HG03280 (cell line): ENCODE measurements around the gene EPS8L1.
A peak's percentile ranks its signal among the peaks of the same experiment; 100 is the strongest.
"Not testable (repeated sequence)": the region's sequence is repeated elsewhere in the genome, so short reads cannot be mapped to it uniquely, and the experiment has no call there.

Experiments used
- ATAC-seq: cut with Tn5 transposase; IDR thresholded peaks from one replicate; pipeline ENCODE4 v1.9.1; 2021; ENCODE audit warnings: mild to moderate bottlenecking, moderate library complexity; ENCODE audit not compliant: unreplicated experiment

Gene EPS8L1

DNA sequence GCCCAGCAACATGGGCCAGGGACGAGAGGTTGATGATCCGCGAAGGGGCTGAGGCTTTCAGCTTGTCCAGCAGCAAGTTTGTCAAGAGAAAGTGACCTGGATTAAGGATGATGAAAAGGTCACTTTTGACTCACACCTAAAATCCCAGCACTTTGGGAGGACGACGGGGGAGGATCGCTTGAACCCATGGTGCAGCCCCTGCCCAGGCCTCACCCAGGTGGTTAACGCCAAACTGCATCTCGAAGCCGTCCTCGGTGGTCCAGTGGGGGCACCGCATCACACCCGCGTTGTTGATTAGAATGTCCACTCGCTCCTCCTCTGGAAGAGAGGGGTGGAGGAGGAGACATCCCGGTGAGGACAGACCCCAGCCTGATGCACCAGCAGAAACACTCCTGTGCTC lies 27.2 kb upstream of the EPS8L1 start:
- ATAC-seq, result no peak

DNA sequence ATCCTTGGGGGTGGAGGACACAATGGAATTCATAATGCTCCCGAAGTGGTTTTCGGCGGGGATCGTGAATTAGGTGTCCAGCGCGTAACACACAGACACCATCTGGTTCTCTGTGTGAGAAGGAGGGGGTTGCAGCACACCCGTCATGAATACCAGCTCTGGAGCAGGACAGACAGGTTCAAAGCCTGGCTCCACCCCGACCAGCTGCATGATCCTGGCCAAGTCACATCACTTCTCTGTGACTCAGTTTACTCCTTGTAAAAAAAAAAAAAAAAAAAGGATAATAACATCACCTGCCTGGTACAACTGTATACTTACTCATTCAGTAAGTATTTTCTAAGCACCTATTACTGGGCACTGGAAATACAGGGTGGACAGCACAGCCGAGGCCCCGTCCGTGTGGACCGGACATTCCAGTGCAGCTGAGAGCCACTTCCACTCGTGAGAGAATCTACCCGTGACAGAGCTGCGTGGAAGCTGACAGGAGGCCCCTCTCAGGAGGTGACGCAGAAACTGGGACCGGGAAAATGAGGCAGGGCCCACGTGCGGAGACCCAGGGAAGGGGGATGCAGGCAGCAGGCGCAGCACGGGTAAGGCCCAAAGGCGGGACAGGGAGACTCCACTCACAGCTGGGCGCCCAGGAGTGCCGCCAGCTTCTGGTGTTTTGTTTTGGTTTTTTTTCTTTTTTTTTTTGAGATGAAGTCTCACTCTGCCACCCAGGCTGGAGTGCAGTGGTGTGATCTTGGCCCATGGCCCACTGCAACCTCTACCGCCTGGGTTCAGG lies 24.7 kb upstream of the EPS8L1 start:
- ATAC-seq, result no peak

DNA sequence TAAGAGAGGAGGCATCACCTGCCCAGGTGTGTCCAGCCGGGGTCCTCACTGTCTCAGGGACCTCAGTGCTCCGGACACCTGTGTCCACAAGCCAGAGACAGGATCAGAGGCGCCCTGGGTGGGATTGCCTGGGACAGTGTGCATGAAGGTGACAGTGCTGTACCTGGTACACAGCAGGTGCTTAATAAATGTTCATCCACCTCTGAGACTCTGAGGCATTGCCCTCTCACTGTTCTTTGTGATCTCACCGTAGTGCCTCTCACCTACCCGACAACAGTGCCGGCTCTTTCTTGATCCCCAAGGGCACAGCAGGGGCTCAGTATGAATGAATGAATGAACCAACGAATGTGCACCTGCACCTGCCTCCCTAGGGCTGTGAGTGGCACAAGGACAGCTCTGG lies 21.9 kb upstream of the EPS8L1 start:
- ATAC-seq, result no peak

DNA sequence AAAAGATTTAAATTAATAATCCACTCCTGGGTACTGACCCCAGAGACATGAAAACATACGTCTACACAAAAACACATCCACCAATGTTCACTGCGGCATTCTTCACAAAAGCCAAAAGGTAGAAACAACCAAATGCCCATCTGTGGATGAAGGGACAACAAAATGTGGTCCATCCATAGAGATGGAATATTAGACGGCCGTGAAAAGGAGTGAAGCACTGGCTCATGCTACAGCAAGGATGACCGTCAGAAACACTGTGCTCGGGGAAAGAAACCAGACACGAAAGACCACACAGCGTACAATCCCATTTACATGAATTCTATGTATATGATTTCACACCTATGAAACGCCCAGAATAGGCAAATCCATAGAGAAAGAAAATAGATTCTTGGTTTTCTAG lies 18.8 kb upstream of the EPS8L1 start:
- ATAC-seq, result no peak

DNA sequence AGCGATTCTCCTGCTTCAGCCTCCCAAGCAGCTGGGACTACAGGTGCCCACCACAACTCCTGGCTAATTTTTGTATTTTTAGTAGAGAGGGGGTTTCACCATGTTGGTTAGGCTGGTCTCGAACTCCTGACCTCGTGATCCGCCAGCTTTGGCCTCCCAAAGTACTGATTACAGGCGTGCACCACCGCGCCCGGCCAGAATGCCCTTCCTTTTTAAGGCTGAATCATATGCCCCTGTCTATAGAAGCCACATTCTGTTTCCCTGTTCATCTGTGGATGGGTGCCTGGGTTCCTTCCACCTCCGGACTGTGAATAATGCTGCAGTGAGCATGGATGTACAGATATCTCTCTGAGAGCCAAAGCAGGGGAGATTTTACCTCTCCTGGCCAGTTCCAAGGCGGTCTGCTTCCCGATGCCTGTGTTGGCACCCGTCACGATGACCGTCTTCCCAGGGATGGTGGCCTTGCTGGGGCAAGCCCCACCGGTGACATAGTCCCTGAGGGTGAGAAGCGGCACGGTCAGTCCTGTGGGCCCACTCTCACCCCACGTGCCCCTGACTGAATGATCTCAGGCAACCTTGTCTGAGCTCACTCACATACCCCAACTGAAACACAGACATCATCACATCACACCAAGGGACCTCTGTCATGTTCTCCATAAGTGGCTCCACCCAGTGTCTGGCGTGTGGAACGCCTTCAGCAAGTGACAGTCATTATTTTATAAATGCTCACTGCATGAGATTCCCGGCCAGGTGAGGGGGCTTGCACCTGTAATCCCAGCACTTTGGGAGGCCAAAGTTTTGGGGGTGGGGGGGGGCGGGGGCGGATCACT lies 16.7 kb upstream of the EPS8L1 start:
- ATAC-seq, result no peak

DNA sequence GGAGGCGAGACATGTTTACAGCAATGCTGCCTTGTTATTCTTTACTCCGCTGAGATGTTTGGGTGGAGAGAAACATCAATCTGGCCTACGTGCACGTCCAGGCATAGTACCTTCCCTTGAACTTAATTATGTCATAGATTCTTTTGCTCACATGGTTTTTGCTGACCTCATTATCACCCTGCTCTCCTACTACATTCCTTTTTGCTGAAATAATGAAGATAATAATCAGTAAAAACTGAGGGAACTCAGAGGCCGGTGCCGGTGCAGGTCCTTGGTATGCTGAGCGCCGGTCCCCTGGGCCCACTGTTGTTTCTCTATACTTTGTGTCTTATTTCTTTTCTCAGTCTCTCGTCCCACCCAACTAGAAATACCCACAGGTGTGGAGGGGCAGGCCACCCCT lies 15.4 kb upstream of the EPS8L1 start:
- ATAC-seq, result not testable (repeated sequence)

DNA sequence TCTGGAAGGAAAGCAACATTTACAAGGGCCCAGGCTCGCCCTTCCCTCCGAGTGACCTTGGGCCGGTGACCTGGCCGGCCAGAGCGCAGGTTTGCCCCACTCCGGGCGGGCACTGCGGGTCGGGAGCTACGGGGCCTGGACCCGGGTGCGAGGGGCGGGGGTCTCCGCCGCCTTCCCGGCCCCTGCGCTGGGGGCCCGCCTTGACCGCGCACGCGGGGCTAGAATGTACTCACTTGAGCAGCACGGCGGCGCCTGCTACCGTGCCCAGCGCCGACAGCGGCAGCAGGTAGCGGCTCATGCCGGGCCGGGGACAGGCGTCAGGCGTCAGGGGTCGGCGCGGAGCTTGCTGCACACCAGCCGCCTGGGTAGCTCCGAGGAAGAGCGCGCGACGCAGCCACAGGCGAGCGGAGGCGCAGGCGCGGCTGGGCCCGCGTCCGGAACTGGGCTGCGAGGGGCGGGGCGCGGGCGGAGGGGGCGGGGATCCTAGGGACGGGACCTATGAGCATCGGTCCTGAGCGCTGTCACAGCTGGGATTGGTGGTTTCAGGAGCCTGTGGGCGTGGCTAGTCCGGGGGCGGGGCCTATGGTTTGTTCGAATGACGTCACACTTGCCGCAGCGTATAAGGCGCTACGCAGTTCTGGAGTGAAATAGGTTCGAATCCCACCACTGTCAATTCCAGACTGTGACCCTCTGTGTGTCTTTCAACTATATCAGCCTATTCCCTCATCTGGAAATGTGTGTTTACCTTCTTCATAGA lies 12.8 kb upstream of the EPS8L1 start, which contains the start of gene RDH13:
TSS of gene RDH13 (minus strand) at position 414 of the 757 bp plus-strand sequence. CDS start at position 298, 116 bp downstream.
- ATAC-seq, result peak; percentile 92

DNA sequence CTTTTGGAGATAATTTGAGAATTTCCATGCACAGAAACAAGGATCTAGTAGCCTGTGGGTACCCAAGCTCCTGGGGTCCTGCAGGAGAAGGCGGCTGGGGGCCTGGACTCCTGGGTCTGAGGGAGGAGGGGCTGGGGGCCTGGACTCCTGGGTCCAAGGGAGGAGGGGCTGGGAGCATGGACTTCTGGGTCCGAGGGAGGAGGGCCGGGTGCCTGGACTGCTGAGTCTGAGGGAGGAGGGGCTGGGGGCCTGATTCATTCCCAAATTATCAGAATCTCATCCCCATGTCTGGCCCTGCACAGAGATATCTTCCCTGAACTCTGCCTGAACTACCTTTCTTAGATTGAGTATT lies 12.2 kb upstream of the EPS8L1 start:
- no peak for ATAC-seq

DNA sequence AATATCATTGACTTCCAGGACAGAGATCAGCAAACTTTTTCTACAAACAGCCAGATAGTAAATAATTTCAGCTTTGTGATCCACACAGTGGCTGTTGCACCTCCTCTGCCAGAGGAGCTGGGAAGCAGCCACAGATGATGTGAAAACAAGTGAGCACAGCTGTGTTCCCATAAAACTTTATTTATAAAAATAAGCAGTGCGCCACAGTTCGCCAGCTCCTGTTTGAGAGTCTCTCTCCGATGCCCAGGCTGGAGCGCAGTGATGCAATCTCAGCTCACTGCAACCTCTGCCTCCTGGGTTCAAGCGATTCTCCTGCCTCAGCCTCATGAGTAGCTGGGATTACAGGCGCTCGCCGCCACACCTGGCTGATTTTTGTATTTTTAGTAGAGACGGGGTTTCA lies 10.2 kb upstream of the EPS8L1 start:
- not testable (repeated sequence) for ATAC-seq

DNA sequence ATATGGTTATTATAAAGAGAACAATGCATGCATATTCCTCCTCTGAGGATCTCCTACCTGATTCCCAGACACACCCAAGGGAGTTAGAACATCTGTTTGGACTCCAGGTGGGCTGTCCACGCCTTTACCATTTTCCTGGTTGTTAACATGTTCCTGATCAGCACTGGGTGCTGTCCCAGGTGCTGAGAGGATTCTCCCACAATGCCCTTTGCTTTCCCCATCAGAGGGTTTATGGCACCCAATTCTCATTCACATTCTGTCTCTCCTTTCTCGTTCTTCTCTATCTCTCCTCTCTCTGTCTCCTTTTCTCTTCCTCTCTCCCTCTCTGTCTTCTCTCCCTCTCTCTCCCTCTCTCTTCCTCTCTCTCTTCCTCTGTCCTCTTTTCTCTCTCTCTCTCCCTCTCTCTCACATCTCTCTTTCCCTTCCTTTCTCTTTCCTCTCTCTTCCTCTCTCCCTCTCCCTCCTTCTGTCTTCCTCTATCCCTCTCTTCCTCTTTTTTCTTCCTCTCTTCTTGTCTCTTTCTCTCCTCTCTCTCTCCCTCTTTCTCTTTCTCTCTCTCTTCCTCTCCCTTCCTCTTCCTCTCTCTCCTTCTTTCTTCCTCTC lies 9.5 kb upstream of the EPS8L1 start:
- ATAC-seq, result no peak

DNA sequence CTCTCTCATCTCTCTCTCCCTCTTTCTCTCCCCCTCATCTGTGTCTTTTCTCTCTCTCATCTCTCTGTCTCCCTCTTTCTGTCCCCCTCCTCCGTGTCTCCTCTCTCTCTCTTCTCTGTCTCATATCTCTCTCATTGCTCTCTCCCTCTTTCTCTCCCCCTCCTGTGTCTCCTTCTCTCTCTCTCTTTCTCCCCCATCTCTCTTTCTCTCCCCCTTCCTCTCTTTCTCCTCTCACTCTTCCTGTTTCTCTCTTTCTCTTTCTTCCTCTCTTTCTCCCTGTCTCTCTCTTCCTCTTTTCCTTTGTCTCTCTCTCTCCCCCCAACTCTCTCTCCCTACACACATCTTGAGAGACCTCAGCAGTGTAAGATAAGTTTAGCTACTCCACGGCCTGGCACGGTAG lies 7.8 kb upstream of the EPS8L1 start:
- no peak for ATAC-seq

DNA sequence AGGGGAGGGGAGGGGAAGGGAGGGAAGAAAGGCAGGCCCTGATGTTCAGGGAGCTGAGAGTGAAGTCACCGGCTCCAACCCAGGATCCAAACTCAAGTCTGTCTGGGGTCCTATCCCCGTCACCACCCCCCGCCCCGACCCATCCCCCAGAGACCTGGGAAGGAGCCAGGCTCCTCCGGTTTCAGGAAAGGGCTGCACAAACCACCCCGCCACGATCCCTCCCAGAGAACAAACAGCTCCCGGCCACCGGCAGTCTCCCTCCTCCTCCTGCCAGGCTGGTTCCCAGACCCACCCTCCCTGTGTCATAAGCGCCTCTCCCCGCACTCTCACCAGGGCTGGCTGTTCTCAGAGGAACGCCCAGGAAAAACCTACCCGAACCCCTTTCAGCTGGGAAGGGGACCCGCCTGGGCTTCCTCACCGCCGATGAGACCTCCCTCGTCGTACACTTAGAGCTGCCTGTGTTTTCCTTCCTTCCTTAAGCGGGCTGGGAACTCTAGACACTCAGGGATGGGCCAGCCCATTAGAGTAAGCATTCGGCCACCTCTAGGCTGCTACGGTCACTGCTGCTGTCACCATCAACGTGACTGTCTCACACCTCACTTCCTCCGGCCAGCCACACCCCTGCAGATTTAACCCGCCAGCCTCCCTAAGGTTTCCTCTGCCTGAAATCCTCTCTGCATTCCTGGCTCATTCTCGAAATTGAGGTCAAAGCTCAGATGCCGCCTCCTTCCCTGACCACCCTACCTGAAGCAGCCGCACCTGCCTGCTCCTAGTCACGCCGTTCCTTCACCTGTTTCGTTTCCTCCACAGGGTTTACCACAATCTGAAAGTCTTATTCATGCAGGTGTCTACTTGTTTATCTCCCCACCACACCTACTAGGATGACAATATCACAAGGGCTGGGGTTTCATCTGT lies 6.5 kb upstream of the EPS8L1 start:
- ATAC-seq, result no peak

DNA sequence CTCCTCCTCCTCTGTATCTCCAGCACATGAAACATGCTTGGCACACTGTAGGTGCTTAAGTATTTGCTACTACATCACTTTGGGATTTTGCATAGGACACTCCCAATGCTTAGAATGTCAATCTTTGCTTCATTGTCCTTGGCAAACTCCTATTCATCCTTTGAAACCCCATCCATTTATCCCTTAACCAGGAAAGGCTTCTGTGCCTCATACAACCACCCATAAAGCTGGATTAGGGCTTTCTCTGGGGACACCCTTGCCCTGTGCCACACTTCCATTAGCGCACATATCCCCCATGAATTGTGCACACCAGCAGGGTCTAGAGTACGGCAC lies 5.8 kb upstream of the EPS8L1 start:
- ATAC-seq, result no peak

DNA sequence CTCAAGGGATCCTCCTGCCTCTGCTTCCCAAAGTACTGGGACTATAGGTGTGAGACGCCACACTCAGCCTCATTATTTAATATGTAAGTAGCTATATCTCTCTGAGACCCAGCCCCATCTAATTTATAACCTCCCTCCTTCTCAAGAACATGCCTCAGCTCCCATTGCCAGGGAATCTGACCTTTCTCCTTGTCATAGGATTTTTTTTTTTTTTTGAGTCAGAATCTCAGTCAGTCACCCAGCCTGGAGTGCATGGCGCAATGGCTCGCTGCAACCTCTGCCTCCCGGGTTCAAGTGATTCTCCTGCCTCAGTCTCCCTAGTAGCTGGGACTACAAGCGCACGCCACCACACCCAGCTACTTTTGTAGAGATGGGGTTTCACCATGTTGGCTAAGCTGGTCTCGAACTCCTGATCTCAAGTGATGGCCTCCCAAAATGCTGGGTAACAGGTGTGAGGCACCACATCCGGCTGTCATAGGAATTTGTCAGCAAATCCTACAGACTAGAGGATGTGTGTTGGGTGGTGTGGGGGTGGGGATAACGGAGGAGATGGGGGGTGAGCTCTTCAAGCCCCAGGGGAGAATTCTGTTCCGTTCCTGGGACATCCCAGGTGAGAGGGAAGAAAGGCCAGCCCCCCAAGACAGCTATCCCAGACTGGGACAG lies 5.1 kb upstream of the EPS8L1 start:
- no peak for ATAC-seq

DNA sequence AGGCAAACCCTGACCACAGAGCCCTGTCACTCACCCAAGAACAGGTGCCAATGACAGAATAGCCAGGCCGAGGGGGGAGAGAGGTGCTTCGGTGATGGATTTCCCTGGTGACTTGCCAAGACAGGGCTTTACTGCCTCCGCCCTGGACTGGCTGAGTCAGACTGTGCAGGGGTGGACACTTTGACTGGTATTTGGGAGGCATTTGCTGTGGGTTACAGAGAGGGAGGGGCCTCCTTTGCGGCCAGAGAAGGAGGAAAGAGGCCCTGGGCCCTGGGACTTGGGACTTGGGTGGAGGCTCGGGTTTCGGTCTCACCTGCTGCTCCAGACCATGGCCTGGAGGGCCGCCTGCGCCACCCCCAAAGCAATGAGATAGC lies 4.6 kb upstream of the EPS8L1 start:
- ATAC-seq, result no peak

DNA sequence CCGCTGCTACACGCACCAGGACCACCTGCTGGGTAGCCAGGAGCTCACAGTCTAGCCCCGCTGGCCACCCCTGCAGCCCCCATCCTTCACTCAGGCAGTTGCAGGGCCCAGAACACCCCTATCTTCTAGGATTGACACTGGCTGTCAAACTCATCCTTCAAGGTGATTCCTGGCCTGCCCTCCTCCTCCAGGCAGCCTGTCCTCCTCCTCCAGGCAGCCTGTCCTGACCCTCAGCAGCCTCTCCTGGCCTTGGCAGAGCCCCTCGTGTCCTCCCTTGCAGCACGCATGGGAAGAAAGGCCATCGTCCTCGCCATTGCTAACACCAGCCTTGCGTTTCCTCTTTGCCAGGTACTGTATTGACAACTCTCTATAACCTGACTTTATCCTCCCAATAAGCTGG lies 3.8 kb upstream of the EPS8L1 start:
- no peak for ATAC-seq

DNA sequence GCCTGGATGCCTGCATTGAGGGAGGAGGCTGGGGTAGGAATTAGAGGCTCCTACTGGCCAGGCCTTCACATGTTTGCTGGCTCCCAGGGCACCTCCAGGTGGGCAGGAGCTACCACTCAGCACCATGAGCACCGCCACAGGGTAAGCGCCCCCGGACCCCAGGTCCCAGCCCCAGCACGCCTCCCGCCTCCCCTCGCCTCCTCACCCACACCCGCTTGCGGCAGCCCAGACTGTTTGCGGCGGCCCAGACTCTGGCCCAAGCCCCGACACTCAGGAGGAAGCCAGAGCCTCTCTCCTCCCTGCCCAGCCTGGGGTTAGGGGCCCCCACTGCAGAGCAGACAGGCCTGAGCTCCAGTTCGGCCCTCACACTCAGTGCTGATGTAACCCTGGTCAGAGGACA lies 652 bp downstream of the EPS8L1 start:
- ATAC-seq, result no peak

DNA sequence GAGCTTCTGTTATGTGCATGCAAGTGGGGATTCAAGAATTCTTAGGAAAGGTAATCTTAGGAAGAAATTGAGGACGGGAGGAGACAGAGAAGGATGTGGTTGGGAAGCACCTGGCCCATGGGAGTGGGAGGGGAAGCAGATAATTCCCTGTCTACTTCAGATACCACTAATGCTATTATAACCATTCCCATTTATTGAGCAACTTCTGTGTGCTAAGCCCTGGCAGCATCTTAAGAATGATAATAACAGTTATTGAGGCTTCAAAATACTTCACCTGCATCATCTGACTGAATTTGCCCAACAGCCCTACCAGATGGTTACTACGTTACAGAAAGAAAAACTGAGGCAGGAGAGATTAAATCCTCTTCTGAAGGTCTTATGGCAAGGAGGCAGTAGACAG lies 1.4 kb downstream of the EPS8L1 start:
- ATAC-seq, result no peak

DNA sequence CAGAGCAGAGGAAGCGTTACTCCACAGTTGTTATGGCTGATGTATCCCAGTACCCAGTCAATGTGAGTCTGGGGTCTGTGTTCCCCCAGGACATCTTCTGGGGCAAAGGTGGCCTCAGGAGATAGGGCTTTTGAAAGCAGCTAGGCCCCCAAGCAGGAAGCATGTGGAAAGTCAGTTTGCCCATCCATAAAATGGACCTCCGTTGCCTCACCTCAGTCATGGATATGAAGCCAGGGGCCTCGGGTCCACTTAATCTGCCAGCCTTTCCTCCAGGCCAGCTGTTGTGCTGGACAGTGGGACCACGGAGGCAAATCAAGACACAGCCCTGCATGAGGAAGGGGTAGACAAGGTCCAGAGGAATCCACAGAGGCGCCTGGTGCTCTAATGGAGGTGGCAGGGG lies 3.3 kb downstream of the EPS8L1 start:
- no peak for ATAC-seq
